PFSK-1 (cell line): ENCODE measurements around the gene XAF1.

Source experiments
- POLR2AphosphoS5 ChIP-seq: IDR thresholded peaks from 2 replicates; pipeline ENCODE4 v1.6.1; 2012; ENCODE audit warnings: low read depth, mild to moderate bottlenecking, control low read depth, low read length, moderate library complexity
- REST ChIP-seq, 2 experiments: IDR thresholded peaks; 2 replicates each; pipeline versions ENCODE4 v1.6.1 to v1.8.0; 2011 to 2012; ENCODE audit warnings: low read depth in 2 of 2, low read length in 2 of 2, control low read depth in 1 of 2, inconsistent platforms in 1 of 2, mild to moderate bottlenecking in 1 of 2, moderate library complexity in 1 of 2; ENCODE audit not compliant: insufficient read depth in 1 of 2
- SIN3A ChIP-seq: IDR thresholded peaks from 2 replicates; pipeline ENCODE4 v1.6.1; 2012; ENCODE audit warnings: mild to moderate bottlenecking, low read length, moderate library complexity, borderline replicate concordance; ENCODE audit not compliant: insufficient read depth

- no peak for TF ChIP-seq REST (IDR thresholded peaks at IDR 0.05; ENCODE audit: insufficient read depth in 1 of 2, low read depth in 2 of 2, low read length in 2 of 2)
- TF ChIP-seq POLR2AphosphoS5, result no peak
- no peak for TF ChIP-seq SIN3A
Measured at GRCh38 chr17:6716736-6717135, 39.1 kb upstream of the XAF1 start.
